Suppressor macrophage treated with lipopolysaccharide for 4 hours (primary cell): Measurements from ENCODE around the gene DUOXA1.
"Not testable (repeated sequence)": the region's sequence is repeated elsewhere in the genome, so short reads cannot be mapped to it uniquely, and the experiment has no call there.

Source experiments
- DNase-seq: peaks from one replicate; pipeline ENCODE4 v3.0.0-alpha.2; 2020

Gene DUOXA1

GRCh38 chr15:45112143-45112590 is 17.5 kb downstream of the DUOXA1 start:
- no peak for DNase-seq

- DNase-seq, result no peak
Measured at GRCh38 chr15:45111390-45112142, 18.1 kb downstream of the DUOXA1 start.

GRCh38 chr15:45110256-45110820 is 19.3 kb downstream of the DUOXA1 start:
- no peak for DNase-seq

- DNase-seq, result no peak
Measured at GRCh38 chr15:45107941-45108630, 21.6 kb downstream of the DUOXA1 start.

- no peak for DNase-seq
Measured at GRCh38 chr15:45106002-45106790, 23.5 kb downstream of the DUOXA1 start.

- no peak for DNase-seq
Measured at GRCh38 chr15:45105586-45105985, 24.1 kb downstream of the DUOXA1 start.

- not testable (repeated sequence) for DNase-seq
Measured at GRCh38 chr15:45104170-45104569, 25.5 kb downstream of the DUOXA1 start.

- DNase-seq, result no peak
Measured at GRCh38 chr15:45102226-45102625, 27.5 kb downstream of the DUOXA1 start.

- no peak for DNase-seq
Measured at GRCh38 chr15:45101749-45102148, 27.9 kb downstream of the DUOXA1 start.

- DNase-seq, result no peak
Measured at GRCh38 chr15:45100884-45101625, 28.6 kb downstream of the DUOXA1 start.

- no peak for DNase-seq
Measured at GRCh38 chr15:45099549-45100165, 30.0 kb downstream of the DUOXA1 start.

- DNase-seq, result no peak
Measured at GRCh38 chr15:45097466-45097865, 32.2 kb downstream of the DUOXA1 start.

GRCh38 chr15:45095661-45096060 is 34.0 kb downstream of the DUOXA1 start:
- no peak for DNase-seq

GRCh38 chr15:45094358-45094730 is 35.3 kb downstream of the DUOXA1 start:
- no peak for DNase-seq

GRCh38 chr15:45093622-45094357 is 35.9 kb downstream of the DUOXA1 start:
- no peak for DNase-seq

- peak; percentile 15 for DNase-seq
Measured at GRCh38 chr15:45093013-45093412, 36.7 kb downstream of the DUOXA1 start.

- DNase-seq, result no peak
Measured at GRCh38 chr15:45091576-45091975, 38.1 kb downstream of the DUOXA1 start.

GRCh38 chr15:45091161-45091560 is 38.5 kb downstream of the DUOXA1 start:
- DNase-seq, result no peak

- DNase-seq, result no peak
Measured at GRCh38 chr15:45089712-45090373, 39.8 kb downstream of the DUOXA1 start.

- DNase-seq, result no peak
Measured at GRCh38 chr15:45088801-45089711, 40.6 kb downstream of the DUOXA1 start.
